HG02943 (cell line): ENCODE measurements around the gene FBXO9.

Experiments
- ATAC-seq: cut with Tn5 transposase; IDR thresholded peaks from one replicate; pipeline ENCODE4 v1.9.1; 2021; ENCODE audit warnings: mild to moderate bottlenecking, low read depth, moderate library complexity; ENCODE audit not compliant: unreplicated experiment

Gene FBXO9

GRCh38 chr6:53086302-53086701 is 21.1 kb downstream of the FBXO9 start:
- ATAC-seq: no peak

- ATAC-seq: no peak
Observed at GRCh38 chr6:53089948-53090347, 24.7 kb downstream of the FBXO9 start.

DNA sequence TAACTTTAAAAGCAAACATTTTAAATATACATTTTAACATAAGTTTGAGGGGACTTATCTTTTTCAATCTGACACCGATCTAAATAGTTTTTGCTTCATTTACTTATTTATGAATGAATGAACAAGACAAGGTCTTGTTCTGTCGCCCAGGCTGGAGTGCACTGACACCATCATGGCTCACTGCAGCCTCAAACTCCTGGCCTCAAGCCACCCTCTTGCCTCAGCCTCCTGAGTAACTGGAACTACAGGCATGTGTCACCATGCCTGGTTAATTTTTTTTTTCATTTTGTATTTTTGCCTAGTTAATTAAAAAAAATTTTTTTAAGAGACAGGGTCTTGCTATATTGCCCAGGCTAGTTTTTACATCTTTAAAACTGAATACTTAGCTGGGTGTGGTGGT is 25.4 kb downstream of the FBXO9 start:
- ATAC-seq: no peak

- ATAC-seq: no peak
Observed at GRCh38 chr6:53095270-53095669, 30.1 kb downstream of the FBXO9 start.

DNA sequence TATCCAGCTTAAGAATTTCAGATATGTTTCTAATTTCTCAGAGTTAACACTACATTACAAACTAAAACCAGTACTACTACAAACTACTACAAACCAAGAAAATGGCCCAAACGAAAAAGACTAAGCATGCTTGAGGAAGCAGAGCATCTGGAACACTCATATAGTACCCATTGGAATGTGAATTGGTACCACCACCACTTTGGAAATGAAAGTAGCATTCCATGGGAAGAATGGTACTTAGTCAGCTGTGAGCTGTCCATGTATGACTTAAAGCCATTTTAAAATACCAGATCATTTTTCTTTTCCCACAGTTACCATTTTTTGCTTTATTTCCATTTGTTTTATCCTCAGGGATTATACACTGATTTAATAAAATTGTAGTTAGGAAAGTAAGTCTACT is 30.5 kb downstream of the FBXO9 start:
- ATAC-seq: no peak

DNA sequence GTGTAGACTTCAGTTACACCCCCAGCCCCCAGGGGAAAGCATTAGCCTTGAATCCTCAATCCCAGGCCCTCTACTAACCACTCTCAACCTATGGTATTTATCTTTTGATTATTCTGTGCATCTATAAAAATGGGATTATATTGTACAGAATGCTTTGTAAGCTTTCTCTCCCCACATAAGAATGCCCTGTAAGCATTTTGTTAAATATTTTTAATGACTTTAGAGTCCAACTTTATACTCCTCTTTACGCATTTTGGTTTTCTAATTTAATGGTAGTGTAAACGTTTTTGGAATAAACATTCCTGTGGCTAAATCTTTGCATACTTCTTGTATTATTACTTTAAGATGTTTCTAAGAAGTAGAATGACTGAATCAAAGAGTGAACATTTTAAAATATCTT is 35.4 kb downstream of the FBXO9 start:
- no peak for ATAC-seq

DNA sequence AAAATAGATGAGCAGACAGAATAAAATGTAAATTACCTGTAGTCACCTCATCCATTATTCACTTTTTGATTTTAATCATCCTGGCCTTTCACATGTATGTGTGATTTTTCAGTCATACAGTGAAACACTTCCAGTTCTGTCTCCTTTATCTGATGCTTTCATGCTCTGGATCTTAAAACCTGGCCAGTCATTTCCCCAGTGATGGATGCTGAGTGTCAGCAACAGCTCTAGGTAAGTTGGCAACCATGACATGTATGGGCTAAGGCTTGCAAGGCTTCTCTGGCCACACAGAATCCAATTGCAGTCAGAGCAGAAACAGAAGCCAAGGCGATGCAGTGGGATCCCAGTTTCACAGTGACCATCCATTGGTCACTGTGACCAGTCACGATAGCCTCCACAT is 35.8 kb downstream of the FBXO9 start:
- no peak for ATAC-seq

- no peak for ATAC-seq
Observed at GRCh38 chr6:53103993-53104675, 38.9 kb downstream of the FBXO9 start.

GRCh38 chr6:53104916-53105315 is 39.7 kb downstream of the FBXO9 start:
- ATAC-seq: no peak

- ATAC-seq: no peak
Observed at GRCh38 chr6:53107091-53107490, 41.9 kb downstream of the FBXO9 start.

DNA sequence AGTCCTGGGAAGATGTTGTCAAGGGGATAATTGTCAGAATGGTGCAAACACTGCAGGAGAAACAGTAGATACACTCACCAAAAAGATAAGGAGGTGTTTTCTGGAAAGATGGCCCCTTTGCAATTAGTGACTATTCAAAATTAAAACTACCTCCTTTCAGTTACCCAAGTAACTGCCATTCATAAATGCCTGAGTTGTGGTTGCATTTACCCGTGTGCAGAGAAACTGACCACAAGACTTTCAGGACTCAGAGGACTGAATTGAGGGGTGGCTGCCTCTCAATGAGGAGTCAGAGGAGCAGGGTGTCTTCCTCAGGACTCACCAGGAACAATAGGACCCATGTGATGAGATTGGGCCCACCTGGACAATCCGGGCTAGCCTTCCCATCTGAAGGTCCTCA is 44.4 kb downstream of the FBXO9 start:
- no peak for ATAC-seq

- no peak for ATAC-seq
Observed at GRCh38 chr6:53111865-53112264, 46.7 kb downstream of the FBXO9 start.

- no peak for ATAC-seq
Observed at GRCh38 chr6:53112404-53112803, 47.2 kb downstream of the FBXO9 start.

DNA sequence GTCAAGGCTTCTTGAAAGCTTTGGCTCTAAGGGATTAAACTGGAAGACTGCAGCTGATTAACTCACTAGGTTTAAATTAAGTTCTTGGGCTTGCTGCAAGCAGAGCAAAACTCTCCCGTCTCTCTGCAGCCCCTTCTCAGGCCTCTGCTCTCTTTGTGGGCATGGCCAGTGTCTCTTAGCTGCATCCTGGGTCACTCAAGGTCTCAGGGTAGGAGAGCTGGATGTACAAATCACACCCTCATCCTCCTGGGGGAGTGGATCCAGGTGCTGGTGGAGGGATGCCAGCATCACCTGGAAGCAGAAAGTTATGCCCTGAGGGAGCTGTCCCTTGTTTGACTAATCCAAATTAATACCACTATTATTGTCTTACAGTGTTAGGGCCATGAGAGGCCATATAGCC is 47.7 kb downstream of the FBXO9 start:
- no peak for ATAC-seq

- ATAC-seq: no peak
Observed at GRCh38 chr6:53113742-53114141, 48.5 kb downstream of the FBXO9 start.

DNA sequence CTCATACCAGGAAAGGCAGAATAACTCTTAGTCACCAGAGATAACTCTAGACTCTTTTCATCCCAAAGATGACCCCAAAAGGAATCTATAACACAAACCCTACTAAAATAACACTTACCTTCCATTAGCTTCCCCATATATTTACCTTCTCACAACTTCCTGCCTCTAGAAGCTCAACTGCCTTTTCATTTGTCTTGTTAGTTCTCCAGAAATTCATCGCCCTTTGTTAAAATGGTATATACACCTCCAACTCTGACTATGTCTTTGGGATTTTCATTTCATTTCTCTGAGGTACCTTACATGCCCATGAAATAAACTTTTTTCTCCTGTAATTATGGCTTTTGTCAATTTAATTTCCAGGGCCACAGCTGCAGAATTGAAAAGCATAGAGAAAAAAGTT is 49.9 kb downstream of the FBXO9 start:
- no peak for ATAC-seq

- ATAC-seq: no peak
Observed at GRCh38 chr6:53115741-53116140, 50.5 kb downstream of the FBXO9 start.

GRCh38 chr6:53119349-53119748 is 54.1 kb downstream of the FBXO9 start:
- ATAC-seq: no peak

- no peak for ATAC-seq
Observed at GRCh38 chr6:53119772-53120409, 54.7 kb downstream of the FBXO9 start.

DNA sequence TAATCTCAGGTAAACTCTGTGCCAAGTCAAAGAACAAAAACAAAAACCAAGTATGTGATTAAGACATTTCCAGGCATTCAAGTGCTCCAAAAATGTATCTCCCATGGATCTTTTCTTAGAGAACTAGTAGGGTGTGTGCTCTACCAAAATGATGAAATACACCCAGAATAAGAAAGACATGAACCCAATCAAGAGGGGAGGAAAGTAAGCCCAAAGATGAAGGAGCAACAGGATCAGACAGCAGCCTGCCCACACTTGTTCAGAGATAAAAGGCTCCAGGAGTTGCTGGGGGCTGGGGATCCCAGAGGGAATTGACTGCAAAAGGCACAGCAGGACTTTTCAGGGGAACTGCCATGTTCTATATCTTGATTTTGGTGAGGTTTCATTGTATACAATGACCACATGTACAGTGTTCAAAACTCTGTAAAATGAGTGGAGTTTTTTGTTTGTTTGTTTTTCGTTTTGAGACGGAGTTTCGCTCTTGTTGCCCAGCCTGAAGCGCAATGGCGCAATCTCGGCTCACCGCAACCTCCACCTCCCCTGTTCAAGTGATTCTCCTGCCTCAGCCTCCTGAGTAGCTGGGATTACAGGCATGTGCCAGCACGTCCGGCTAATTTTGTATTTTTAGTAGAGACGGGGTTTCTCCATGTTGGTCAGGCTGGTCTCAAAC is 59.1 kb downstream of the FBXO9 start:
- ATAC-seq: no peak

DNA sequence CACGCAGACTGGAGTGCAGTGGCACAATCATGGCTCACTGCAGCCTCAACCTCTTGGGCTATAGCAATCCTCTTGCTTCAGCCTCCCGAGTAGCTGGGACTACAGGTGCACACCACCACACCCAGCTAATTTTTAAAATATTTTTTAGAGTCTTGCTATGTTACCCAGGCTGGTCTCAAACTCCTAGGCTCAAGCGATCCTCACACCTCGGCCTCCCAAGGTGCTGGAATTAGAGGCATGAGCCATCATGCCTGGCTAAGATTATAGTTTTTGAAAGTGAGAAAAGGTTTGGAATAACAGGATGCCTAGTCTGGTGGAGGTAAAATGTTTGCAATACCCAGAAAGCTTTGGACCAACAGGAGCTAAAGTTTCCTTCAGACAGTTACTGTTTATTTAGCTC is 60.1 kb downstream of the FBXO9 start:
- ATAC-seq: no peak

- ATAC-seq: no peak
Observed at GRCh38 chr6:53128842-53129241, 63.6 kb downstream of the FBXO9 start.
